Ovary (tissue), 3 donors: Measurements from ENCODE around the gene FURIN.

Experiments used
- POLR2A ChIP-seq: fragments of 450-650 bp; IDR thresholded peaks from one replicate; pipeline ENCODE4 v1.6.1; 2017; ENCODE audit warnings: antibody characterized with exemption, mild to moderate bottlenecking, moderate library complexity
- TF ChIP-seq, protein P1 (sequence below), 3 donors: fragments of 450-650 bp in 2 of 3; fragments of 200-600 bp in 1 of 3; IDR thresholded peaks; one replicate each; pipeline versions ENCODE4 v1.5.1 to v1.8.0; 2016 to 2022; ENCODE audit warnings: antibody characterized with exemption in 3 of 3, mild to moderate bottlenecking in 1 of 3
- donor health status: DM: no; HTN: no; CAD: no.

DNA sequence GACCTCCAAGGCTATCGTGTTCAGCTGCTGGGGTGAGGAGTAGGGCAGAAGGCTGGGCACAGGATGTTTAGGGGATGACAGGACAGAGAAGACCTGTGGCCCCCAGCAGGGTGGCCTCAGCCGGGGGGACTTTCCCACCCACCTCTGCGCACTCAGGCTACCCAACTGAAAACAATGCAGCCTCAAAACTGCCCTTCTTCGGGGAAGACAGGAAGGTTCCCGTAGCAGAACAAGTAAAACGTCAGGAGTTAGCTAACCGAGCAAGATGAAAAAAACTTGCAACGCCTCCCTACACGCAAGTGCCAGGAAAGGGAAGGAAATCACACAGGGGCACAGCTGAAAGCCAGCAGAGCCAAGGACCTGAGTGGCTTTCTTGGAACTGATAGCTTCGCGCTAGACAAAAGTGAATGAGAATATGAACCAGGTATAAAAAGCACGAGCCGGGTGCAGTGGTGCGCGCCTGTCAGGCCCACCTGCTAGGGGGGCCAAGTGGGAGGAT lies 38.4 kb upstream of the FURIN start:
- TF ChIP-seq POLR2A, result no peak
- TF ChIP-seq, protein P1, sequence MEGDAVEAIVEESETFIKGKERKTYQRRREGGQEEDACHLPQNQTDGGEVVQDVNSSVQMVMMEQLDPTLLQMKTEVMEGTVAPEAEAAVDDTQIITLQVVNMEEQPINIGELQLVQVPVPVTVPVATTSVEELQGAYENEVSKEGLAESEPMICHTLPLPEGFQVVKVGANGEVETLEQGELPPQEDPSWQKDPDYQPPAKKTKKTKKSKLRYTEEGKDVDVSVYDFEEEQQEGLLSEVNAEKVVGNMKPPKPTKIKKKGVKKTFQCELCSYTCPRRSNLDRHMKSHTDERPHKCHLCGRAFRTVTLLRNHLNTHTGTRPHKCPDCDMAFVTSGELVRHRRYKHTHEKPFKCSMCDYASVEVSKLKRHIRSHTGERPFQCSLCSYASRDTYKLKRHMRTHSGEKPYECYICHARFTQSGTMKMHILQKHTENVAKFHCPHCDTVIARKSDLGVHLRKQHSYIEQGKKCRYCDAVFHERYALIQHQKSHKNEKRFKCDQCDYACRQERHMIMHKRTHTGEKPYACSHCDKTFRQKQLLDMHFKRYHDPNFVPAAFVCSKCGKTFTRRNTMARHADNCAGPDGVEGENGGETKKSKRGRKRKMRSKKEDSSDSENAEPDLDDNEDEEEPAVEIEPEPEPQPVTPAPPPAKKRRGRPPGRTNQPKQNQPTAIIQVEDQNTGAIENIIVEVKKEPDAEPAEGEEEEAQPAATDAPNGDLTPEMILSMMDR (IDR thresholded peaks at IDR 0.05), result no peak
